ENCODE results near the gene TMEM132C.

TMEM132C gene

GRCh38 chr12:128267131-128267622 is at the start of gene TMEM132C:
Gene TMEM132C, plus strand, starts transcription at chr12:128267170. Its CDS starts 233 bp downstream, at chr12:128267403.
- Histone ChIP-seq H3K9ac (ENCODE audit: low read length) (no peak within 1 kb of the TSS), H3K9me3 (ENCODE audit: insufficient read depth, low read length) (no peaks in the 10 kb centered on the region), H3K4me3 (ENCODE audit: insufficient read depth, low read length, poor library complexity, severe bottlenecking) (no peak within 1 kb of the TSS), H3K9me2 (replicated peaks; ENCODE audit: insufficient read depth, low read length) (no peaks in the 10 kb centered on the region), H3K4me2 (ENCODE audit: low read depth, low read length, poor library complexity, severe bottlenecking) (no peak within 1 kb of the TSS), H4K20me1 (ENCODE audit: low read depth, low read length) (no peaks in the 10 kb centered on the region), H3F3A (ENCODE audit: insufficient read depth) (no peaks in the 10 kb centered on the region), H3K27ac (ENCODE audit: low read depth, low read length) (no peak within 1 kb of the TSS), H3K36me3 (ENCODE audit: low read length) (no peaks in the 10 kb centered on the region), H3K27me3 (ENCODE audit: low read length) (no peaks in the 10 kb centered on the region), H2AFZ (ENCODE audit: low read depth, low read length, severe bottlenecking) (no peak within 1 kb of the TSS), H3K79me2 (ENCODE audit: insufficient read depth, low read length) (no peaks in the 10 kb centered on the region)
- TF ChIP-seq, protein P1, sequence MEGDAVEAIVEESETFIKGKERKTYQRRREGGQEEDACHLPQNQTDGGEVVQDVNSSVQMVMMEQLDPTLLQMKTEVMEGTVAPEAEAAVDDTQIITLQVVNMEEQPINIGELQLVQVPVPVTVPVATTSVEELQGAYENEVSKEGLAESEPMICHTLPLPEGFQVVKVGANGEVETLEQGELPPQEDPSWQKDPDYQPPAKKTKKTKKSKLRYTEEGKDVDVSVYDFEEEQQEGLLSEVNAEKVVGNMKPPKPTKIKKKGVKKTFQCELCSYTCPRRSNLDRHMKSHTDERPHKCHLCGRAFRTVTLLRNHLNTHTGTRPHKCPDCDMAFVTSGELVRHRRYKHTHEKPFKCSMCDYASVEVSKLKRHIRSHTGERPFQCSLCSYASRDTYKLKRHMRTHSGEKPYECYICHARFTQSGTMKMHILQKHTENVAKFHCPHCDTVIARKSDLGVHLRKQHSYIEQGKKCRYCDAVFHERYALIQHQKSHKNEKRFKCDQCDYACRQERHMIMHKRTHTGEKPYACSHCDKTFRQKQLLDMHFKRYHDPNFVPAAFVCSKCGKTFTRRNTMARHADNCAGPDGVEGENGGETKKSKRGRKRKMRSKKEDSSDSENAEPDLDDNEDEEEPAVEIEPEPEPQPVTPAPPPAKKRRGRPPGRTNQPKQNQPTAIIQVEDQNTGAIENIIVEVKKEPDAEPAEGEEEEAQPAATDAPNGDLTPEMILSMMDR (IDR thresholded peaks at IDR 0.05; ENCODE audit: insufficient read depth, low read length, poor library complexity, severe bottlenecking) = no peak
- TF ChIP-seq EZH2phosphoT487 (conservative IDR thresholded peaks at IDR 0.05; ENCODE audit: low read length) = no peak

DNA sequence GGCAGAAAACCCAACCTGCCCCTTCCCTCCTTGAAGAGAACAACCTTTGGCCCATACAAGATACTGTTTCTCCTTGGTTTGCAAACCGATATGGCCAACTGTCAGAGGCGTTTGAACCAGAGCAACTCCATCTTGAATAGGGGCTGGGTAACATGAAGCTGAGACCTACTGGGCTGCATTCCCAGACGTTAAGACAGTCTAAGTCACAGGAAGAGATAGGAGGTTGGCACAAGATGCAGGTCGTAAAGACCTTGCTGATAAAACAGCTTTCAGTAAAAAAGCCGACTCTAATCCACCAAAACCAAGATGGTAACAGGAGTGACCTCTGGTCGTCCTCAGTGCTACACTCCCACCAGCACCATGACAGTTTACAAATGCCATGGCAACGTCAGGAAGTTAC is 42.7 kb upstream of the TMEM132C start:
- H3K4me2 ChIP-seq (ENCODE audit: low read depth, low read length, poor library complexity, severe bottlenecking) = no peak overlapping the region
- H3K27ac ChIP-seq (ENCODE audit: low read depth, low read length) = no peak overlapping the region
- no peak overlapping the region for H3K9ac ChIP-seq (ENCODE audit: low read length)
- no peaks in the 10 kb centered on the region for H3K9me2 ChIP-seq (replicated peaks; ENCODE audit: insufficient read depth, low read length)
- TF ChIP-seq EZH2phosphoT487 (conservative IDR thresholded peaks at IDR 0.05; ENCODE audit: low read length) = no peak
- TF ChIP-seq, protein P1 (IDR thresholded peaks at IDR 0.05; ENCODE audit: insufficient read depth, low read length, poor library complexity, severe bottlenecking) = no peak
- H3K4me3 ChIP-seq (ENCODE audit: insufficient read depth, low read length, poor library complexity, severe bottlenecking) = no peak overlapping the region
- H2AFZ ChIP-seq (ENCODE audit: low read depth, low read length, severe bottlenecking) = no peak overlapping the region
- H3F3A ChIP-seq (ENCODE audit: insufficient read depth) = no peaks in the 10 kb centered on the region
- H3K36me3 ChIP-seq (ENCODE audit: low read length) = no peaks in the 10 kb centered on the region
- no peaks in the 10 kb centered on the region for H3K79me2 ChIP-seq (ENCODE audit: insufficient read depth, low read length)
- no peaks in the 10 kb centered on the region for H4K20me1 ChIP-seq (ENCODE audit: low read depth, low read length)
- H3K27me3 ChIP-seq (ENCODE audit: low read length) = no peaks in the 10 kb centered on the region
- no peaks in the 10 kb centered on the region for H3K9me3 ChIP-seq (ENCODE audit: insufficient read depth, low read length)

DNA sequence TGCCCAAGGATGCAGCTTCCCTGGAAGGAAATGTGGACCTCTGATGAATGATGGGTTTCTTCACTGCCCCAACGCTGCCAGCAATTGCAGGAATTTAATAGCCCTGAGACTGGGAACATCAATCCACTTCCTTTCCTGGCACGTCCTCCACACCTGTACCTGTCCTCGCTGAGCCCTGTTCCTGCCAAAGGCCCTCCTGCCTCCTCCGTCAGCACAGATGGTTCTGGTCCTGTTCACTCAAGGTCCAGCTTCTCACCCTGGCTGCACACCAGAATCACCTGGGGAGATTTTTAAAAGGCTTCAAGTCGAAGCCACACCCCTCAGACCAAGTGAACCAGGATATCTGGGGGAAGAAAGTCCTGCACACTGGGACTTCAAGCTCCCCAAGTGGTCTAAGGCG is 38.4 kb upstream of the TMEM132C start:
- no peaks in the 10 kb centered on the region for H3K9me3 ChIP-seq (ENCODE audit: insufficient read depth, low read length)
- H3K36me3 ChIP-seq (ENCODE audit: low read length) = no peaks in the 10 kb centered on the region
- no peaks in the 10 kb centered on the region for H3K27me3 ChIP-seq (ENCODE audit: low read length)
- H2AFZ ChIP-seq (ENCODE audit: low read depth, low read length, severe bottlenecking) = no peak overlapping the region
- H3K9ac ChIP-seq (ENCODE audit: low read length) = no peak overlapping the region
- H3K27ac ChIP-seq (ENCODE audit: low read depth, low read length) = no peak overlapping the region
- no peak for TF ChIP-seq EZH2phosphoT487 (conservative IDR thresholded peaks at IDR 0.05; ENCODE audit: low read length)
- TF ChIP-seq, protein P1 (IDR thresholded peaks at IDR 0.05; ENCODE audit: insufficient read depth, low read length, poor library complexity, severe bottlenecking) = no peak
- no peak overlapping the region for H3K4me2 ChIP-seq (ENCODE audit: low read depth, low read length, poor library complexity, severe bottlenecking)
- no peaks in the 10 kb centered on the region for H4K20me1 ChIP-seq (ENCODE audit: low read depth, low read length)
- H3F3A ChIP-seq (ENCODE audit: insufficient read depth) = no peaks in the 10 kb centered on the region
- no peaks in the 10 kb centered on the region for H3K9me2 ChIP-seq (replicated peaks; ENCODE audit: insufficient read depth, low read length)
- no peaks in the 10 kb centered on the region for H3K79me2 ChIP-seq (ENCODE audit: insufficient read depth, low read length)
- no peak overlapping the region for H3K4me3 ChIP-seq (ENCODE audit: insufficient read depth, low read length, poor library complexity, severe bottlenecking)
